A673 (cell line): Measurements from ENCODE around the gene ZMYND8.

Experiments used
- CTCF ChIP-seq: fragments of 300-800, 200-600 bp; sonication (generic); conservative IDR thresholded peaks from 2 replicates; pipeline ENCODE4 v1.5.1; 2017; ENCODE audit warnings: low read depth, mild to moderate bottlenecking, antibody characterized with exemption, low read length, moderate library complexity, mixed read lengths
- EZH2 ChIP-seq: fragments of 200-600 bp; sonication (generic); IDR thresholded peaks from 2 replicates; pipeline ENCODE4 v1.6.1; 2017; ENCODE audit warnings: borderline replicate concordance, low read depth, mild to moderate bottlenecking, mixed read lengths, antibody characterized with exemption, low read length; ENCODE audit not compliant: poor library complexity, severe bottlenecking

GRCh38 chr20:47178851-47179250 lies 177.6 kb downstream of the ZMYND8 start:
- no peak for TF ChIP-seq CTCF
- TF ChIP-seq EZH2, result no peak
